Measurements from ENCODE around the gene JUND.
"Not testable (repeated sequence)": the region's sequence is repeated elsewhere in the genome, so short reads cannot be mapped to it uniquely, and the experiment has no call there.

JUND gene

DNA sequence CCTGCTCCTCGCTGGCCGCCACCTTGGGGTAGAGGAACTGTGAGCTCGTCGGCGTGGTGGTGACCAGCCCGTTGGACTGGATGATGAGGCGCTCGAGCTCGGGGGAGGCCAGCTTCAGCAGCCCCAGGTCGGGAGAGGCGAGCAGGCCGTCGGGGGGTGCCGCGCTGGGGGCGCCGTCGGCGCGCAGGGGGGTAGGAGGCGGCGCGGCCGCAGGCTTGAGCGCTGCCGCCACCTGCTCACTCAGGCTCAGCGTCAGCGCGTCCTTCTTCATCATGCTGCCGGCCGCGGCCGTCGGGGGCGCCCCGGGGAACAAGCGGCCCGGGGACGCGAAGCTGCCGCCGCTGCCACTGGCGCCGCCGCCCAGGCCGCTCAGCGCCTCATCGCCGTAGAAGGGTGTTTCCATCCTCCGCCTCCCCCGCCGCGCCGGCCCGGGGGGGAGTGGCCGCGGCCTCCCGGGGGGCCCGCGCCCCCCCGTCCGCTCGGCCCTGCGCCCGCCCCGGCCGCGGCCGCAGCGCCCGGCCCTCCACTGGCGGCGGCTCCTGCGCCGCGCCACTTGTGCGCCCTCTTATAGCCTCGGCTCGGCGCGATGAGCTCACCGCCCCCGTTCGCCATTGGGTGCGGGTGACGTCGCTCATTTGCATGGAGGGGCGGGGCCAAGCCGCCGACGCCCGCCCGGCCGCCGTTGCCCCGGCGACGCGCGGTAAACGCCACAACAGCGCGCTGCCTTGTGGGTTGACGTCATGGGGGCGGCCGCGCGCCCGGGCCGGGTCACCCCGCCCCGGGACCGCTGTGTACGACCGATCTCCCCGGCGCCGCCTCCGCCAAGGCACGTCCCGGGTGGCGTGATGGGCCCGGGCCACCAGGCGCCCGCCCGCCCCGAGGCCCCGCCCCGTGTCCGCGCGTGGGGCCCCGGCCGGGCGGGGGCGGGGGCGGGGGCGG, at the start of gene JUND:
Gene JUND, minus strand, starts transcription at position 541 of the 939 bp plus-strand sequence. Its CDS starts 138 bp downstream, at position 403.
- Mint-ChIP-seq H3K9me3 (no peaks in the 10 kb centered on the region), H3K4me1 (ENCODE audit: low read depth) (peaks cover 68% of the 10 kb centered on the region), H3K27ac (peak within 1 kb of the TSS; percentile 96), H3K4me3 (peak within 1 kb of the TSS; percentile 94), H3K36me3 (ENCODE audit: low read depth) (peaks cover 36% of the 10 kb centered on the region), H3K27me3 (no peaks in the 10 kb centered on the region)

DNA sequence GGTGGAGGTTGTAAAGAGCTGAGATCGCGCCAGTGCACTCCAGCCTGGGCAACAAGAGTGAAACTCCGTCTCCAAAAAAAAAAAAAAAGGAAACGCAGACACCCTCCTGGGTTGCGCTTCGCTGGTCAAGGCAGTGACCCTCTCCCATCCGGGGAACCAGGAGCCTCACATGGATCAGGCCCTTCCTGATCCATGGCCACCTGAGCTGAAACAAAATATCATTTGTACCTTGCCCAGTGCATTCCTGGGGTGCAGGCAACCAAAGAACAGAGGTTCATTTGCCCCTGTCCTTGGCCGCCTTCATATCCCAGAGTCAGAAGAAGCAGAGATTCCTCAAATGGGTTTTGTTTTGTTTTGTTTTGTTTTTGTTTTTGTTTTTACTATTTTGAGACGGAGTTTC, 49.4 kb upstream of the JUND start:
- no peak overlapping the region for H3K27ac Mint-ChIP-seq
- no peak overlapping the region for H3K4me3 Mint-ChIP-seq
- no peaks in the 10 kb centered on the region for H3K9me3 Mint-ChIP-seq
- H3K36me3 Mint-ChIP-seq (ENCODE audit: low read depth): no peaks in the 10 kb centered on the region
- H3K27me3 Mint-ChIP-seq: no peaks in the 10 kb centered on the region
- H3K4me1 Mint-ChIP-seq (ENCODE audit: low read depth): peaks cover 14% of the 10 kb centered on the region

DNA sequence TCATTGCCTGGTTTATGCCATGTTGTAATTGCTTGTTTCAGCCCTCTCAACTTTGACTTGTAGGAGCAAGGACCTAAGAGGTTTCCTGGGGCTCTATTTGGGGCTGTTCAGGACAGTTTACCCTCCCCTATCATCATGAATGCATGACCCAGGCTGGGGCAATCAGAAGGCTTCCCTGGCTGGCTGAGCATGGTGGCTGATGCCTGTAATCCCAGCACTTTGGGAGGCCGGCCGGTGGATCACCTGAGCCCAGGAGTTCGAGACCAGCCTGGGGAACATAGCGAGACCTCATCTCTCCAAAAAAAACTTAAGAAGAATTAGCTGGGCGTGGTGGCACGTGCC, 47.6 kb upstream of the JUND start:
- Mint-ChIP-seq H3K27ac (peak overlapping the region; percentile 58), H3K36me3 (ENCODE audit: low read depth) (no peaks in the 10 kb centered on the region), H3K9me3 (no peaks in the 10 kb centered on the region), H3K4me1 (ENCODE audit: low read depth) (peaks cover 19% of the 10 kb centered on the region), H3K27me3 (no peaks in the 10 kb centered on the region), H3K4me3 (peak overlapping the region; percentile 56)

DNA sequence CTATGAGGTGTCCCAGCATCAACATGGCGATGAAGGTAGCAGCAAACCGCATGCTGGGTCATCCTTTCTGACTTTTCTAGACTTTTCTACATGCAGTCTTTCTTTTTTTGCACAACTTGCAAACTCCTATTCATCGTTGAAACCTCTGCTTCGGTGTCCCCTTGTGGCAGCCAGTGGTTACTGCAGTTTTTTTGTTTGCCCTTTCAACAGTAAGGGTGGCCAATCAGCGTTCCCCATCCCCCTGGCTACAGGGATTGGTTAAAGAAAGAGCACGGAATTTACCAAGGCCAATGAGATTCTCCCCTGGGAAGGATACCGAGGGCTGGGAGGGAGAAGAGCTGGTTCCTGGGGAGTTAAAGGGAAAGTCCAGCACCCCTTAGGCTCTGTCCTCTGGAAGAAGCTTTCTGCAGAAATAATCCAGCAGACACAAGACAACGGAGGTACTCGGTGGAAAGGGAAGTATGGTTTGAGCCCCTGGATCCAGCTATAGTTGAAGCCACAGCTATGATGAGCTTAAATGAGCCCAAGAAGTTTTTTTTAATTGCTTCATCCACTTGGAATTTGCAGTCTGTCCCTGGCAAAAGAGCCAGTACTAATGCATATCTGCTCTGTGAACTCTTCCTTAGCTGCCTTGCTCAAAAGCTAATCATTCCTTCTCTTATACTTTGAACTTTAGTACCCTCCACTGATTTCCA, 47.1 kb upstream of the JUND start:
- Mint-ChIP-seq H3K27ac (peak overlapping the region; percentile 58), H3K4me1 (ENCODE audit: low read depth) (peaks cover 24% of the 10 kb centered on the region), H3K4me3 (peak overlapping the region; percentile 56), H3K9me3 (no peaks in the 10 kb centered on the region), H3K36me3 (ENCODE audit: low read depth) (no peaks in the 10 kb centered on the region), H3K27me3 (no peaks in the 10 kb centered on the region)

DNA sequence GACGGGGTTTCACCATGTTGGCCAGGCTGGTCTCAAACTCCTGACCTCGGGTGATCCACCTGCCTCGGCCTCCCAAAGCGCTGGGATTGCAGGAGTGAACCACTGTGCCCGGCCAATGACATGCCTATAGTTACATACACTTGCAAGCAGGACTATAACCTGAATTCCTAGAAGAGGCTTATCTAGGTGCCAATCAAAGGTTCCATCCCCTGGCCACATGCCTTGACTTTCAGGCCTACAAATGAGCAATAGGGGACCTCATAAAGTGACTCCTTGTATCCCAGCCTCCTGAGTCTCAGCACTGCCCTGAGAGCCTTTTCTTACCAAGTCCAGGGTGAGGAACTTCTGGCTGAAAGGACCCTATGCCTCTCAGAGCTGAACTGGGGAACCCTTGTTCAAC, 45.4 kb upstream of the JUND start:
- Mint-ChIP-seq H3K27me3 (no peaks in the 10 kb centered on the region), H3K4me3 (no peak overlapping the region)

DNA sequence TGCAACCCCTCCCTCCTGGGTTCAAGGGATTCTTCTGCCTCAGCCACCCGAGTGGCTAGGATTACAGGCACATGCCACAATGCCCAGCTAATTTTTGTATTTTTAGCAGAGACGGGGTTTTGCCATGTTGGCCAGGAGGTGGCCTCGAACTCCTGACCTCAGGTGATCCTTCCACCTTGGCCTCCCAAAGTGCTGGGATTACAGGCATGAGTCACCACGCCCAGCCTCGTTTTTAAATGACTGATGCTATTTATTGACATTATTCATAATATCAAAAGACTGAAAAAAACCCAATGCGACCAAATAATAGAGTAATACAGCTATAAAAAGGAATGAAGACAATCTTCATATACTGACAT, 42.9 kb upstream of the JUND start:
- Mint-ChIP-seq H3K4me1 (ENCODE audit: low read depth) (peaks cover 55% of the 10 kb centered on the region), H3K27ac (peak overlapping the region; percentile 97), H3K36me3 (ENCODE audit: low read depth) (peaks cover 31% of the 10 kb centered on the region)
- H3K27me3 Mint-ChIP-seq, H3K4me3 Mint-ChIP-seq, H3K9me3 Mint-ChIP-seq: not testable (repeated sequence)

More for the DNA sequence above, 45.4 kb upstream of the JUND start:
- Mint-ChIP-seq H3K9me3 (no peaks in the 10 kb centered on the region), H3K27ac (no peak overlapping the region), H3K4me1 (ENCODE audit: low read depth) (peaks cover 34% of the 10 kb centered on the region), H3K36me3 (ENCODE audit: low read depth) (peaks cover 7% of the 10 kb centered on the region)

DNA sequence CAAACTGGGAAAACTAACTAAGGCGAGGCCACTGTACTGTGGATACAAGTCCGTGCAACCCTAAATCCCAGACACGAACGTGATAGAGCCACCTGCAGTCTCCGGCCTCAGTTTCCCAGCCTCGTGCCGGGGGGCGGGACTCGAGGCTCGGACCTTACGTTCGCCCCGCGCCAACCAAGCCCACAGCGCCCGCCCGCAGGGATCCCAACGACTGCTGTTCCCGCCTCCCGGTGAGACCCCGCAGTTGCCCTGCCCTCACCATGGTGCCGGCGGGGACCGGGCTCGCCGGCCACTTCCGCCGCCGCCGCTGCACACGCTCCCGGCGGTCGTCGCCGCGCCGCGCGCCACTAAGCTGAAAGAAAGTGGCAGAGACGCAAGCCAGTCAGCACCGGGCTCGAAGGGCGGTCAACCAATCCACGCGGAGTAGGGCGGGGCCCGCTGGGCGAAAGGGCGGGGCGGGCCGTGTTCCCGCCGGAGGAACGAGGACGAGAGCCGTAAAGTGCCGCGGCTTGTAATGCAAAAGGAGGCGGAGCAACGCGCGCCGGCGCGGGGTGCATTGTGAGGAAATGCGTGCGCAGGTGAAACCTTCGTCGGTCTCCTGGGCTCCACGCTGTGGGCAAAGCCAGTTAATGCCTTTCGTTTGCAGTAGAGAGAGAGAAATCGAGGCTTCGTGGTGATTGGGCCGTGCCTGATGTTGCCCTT, 41.5 kb upstream of the JUND start, which contains the start of gene LSM4:
Gene LSM4, minus strand, starts transcription at position 318 of the 702 bp plus-strand sequence. Its CDS starts 56 bp downstream, at position 262.
- H3K4me3 Mint-ChIP-seq: peak within 1 kb of the TSS; percentile 96
- peaks cover 59% of the 10 kb centered on the region for H3K4me1 Mint-ChIP-seq (ENCODE audit: low read depth)

DNA sequence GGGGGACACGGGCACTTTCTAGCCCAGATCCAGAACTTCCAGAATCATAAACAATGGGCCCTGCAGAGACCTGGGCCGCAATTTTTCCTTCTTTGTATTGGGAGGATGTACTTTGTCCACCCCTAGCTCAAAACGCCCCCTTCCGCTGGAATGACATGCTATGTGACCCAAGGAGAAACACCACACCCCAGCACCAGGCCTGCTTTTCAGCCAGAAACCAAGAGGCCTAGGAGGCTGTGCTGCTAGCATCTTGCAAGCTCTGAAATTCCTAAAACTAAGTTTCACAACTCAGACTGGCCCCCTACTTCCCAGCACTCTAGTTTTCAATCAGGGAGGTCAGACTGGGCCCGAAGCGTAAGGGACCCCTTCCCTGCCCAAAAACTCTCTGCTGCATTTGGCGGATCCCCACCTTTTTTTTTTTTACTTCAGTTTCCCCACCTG, 40.9 kb upstream of the JUND start:
- Mint-ChIP-seq H3K36me3 (ENCODE audit: low read depth) (peaks cover 38% of the 10 kb centered on the region), H3K27me3 (no peaks in the 10 kb centered on the region), H3K27ac (peak overlapping the region; percentile 97), H3K4me3 (peak overlapping the region; percentile 96), H3K4me1 (ENCODE audit: low read depth) (peaks cover 65% of the 10 kb centered on the region), H3K9me3 (no peaks in the 10 kb centered on the region)

More for the DNA sequence above, 41.5 kb upstream of the JUND start, which contains the start of gene LSM4:
- H3K36me3 Mint-ChIP-seq (ENCODE audit: low read depth): peaks cover 38% of the 10 kb centered on the region
- no peaks in the 10 kb centered on the region for H3K9me3 Mint-ChIP-seq
- peak within 1 kb of the TSS; percentile 97 for H3K27ac Mint-ChIP-seq
- no peaks in the 10 kb centered on the region for H3K27me3 Mint-ChIP-seq

DNA sequence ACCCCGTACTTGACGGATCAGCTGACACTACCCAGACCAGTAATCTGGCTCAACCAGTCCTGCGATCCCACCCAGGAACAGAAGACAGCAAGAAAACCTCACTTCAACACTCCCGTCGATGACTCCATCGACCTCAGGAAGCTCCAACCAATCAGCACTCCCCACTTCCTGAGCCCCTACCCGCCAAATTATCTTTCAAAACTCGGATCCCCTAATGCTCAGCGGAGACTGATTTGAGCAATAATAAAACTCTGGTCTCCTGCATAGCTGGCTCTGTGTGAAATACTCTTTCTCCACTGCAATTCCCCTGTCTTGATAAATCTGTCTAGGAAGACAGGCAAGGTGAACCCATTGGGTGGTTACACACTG, 40.3 kb upstream of the JUND start:
- no peaks in the 10 kb centered on the region for H3K9me3 Mint-ChIP-seq
- peaks cover 65% of the 10 kb centered on the region for H3K4me1 Mint-ChIP-seq (ENCODE audit: low read depth)
- peak overlapping the region; percentile 96 for H3K4me3 Mint-ChIP-seq
- peaks cover 38% of the 10 kb centered on the region for H3K36me3 Mint-ChIP-seq (ENCODE audit: low read depth)
- H3K27me3 Mint-ChIP-seq: no peaks in the 10 kb centered on the region
- H3K27ac Mint-ChIP-seq: peak overlapping the region; percentile 97

DNA sequence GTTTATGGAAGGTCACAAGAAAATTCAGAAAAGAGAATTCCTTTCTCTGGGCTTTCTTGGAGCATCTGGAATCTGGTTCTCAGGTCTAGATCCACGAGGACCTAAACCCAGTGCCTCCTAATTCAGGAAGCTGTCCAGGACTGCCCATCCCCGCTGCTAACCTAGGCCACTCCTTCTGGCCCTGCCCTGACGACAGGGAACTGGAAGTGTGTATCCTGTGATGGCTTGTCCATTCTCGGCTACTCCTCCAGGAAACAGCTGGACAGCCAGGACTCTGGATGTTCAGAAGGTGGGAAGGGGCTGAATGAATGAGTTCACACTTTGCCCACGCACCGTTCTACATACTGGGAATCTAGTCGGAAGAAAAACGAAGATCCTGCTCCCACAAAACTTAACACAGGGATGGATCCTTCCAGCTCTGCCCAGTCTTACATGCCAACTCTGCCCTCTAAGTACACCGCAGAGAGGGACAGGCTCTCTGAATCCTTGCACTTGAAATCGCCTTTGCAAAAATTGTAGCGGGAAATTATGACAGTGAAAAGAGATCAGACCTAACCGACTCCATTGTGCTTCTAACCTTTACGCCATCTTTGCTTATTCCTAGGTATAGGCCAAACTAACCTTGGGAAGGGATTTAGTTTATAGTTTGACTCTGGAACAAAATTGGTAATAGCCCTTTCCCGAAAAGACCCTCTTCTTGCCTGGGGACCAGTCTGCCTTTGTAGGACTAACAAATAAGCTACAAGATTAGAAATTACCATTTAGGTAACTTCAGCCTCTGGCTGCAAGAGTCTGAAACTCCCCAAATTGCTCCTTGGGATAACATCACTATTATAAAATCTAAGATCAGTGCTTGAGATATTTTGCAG, 39.7 kb upstream of the JUND start:
- Mint-ChIP-seq H3K4me3 (peak overlapping the region; percentile 96), H3K9me3 (no peaks in the 10 kb centered on the region), H3K4me1 (ENCODE audit: low read depth) (peaks cover 71% of the 10 kb centered on the region), H3K36me3 (ENCODE audit: low read depth) (peaks cover 38% of the 10 kb centered on the region), H3K27me3 (no peaks in the 10 kb centered on the region), H3K27ac (peak overlapping the region; percentile 97)

DNA sequence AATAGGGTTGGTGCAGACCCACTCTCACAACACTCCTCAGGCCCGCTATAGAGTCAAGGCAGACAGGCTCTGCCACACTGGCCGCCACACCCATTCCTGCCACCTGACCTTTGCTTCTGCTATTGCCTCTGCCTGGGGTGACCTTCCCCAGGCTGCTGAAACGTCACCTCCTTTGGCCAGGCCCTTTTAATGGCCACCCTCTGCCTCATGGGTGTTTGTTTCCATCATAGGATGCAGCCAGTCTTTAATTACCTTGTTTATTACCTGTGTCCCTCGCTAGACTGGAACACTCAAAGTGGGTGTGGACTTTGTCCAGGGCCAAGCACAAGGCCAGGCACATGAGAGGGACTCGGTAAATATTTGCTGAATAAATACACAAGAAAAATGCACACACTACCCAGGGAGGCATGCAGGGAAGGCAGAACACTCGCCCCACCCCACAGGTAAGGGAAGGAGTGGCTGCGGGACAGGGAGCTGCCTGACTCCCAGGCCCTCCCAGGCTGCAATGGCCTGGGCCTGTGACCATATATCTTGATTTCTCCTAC, 38.2 kb upstream of the JUND start:
- Mint-ChIP-seq H3K36me3 (ENCODE audit: low read depth) (peaks cover 45% of the 10 kb centered on the region), H3K27ac (peak overlapping the region; percentile 93), H3K4me3 (peak overlapping the region; percentile 96), H3K9me3 (no peaks in the 10 kb centered on the region), H3K27me3 (no peaks in the 10 kb centered on the region), H3K4me1 (ENCODE audit: low read depth) (peaks cover 78% of the 10 kb centered on the region)

DNA sequence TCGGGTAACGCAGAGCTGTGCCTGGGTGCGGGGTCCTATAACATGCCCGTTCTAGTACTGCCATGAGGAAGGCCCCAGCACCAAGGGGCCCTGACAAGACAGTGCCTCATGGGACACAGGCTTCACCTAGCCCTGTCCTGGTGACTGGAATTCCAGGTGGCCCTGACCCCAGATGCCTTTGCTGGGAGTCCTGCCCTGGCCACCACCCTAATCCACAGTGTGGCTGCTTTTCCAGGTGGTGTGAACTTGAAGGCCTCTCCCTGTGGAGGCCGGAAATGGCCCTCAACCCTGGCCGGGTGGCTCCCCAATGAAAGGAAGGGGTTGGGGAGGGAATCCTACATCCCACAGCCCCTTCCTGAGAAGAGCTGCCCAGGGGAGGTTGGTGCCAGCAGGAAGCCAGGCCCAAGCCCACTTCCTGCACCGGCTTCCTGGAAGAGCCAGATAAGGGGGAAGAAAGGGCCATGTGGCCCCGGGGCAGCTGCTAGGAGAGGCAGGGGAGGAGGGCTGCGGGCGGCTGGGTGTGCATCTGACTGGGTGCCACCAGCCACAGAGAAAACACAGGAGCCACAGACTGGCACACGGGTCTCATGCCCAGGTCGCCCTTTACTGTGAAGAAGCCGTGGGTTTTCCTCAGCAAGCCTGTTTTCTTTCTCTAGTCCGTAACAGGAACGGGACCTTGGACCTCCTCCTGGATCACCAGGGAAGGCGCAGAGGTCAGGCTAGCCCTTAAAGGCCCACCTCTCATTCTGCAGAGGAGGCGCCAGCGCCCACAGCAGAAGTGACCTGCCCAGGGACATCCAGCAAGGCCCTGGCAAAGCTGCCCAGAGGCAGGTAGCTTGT, 36.8 kb upstream of the JUND start:
- peaks cover 68% of the 10 kb centered on the region for H3K4me1 Mint-ChIP-seq (ENCODE audit: low read depth)
- peak overlapping the region; percentile 93 for H3K27ac Mint-ChIP-seq
- H3K9me3 Mint-ChIP-seq: no peaks in the 10 kb centered on the region
- H3K4me3 Mint-ChIP-seq: peak overlapping the region; percentile 76
- no peaks in the 10 kb centered on the region for H3K27me3 Mint-ChIP-seq
- H3K36me3 Mint-ChIP-seq (ENCODE audit: low read depth): peaks cover 54% of the 10 kb centered on the region

DNA sequence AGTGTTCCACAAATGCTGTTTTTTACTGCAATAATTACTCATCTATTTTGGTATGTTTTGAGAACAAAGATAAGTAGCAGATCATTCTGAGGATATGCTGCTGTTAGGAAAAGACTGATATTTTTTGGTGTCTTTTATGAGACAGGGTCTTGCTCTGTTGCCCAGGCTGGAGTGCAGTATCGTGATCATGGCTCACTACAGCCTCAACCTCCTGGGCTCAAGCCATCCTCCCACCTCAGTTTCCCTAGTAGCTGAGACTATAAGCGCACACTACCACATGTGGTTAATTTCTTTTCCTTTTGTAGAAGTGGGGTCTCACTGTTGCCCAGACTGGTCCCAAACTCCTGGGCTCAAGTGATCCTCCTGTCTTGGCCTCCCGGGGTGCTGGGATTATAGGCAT, 32.0 kb upstream of the JUND start:
- Mint-ChIP-seq H3K36me3 (ENCODE audit: low read depth) (peaks cover 27% of the 10 kb centered on the region), H3K4me1 (ENCODE audit: low read depth) (peaks cover 31% of the 10 kb centered on the region), H3K27me3 (no peaks in the 10 kb centered on the region), H3K4me3 (no peak overlapping the region), H3K27ac (no peak overlapping the region), H3K9me3 (no peaks in the 10 kb centered on the region)
